Progenitor cell of endocrine pancreas (in vitro differentiated cells): Measurements from ENCODE around the gene LEMD1. TPM values are rescaled to one million over a fixed set of nuclear protein-coding genes. Genes with fewer than 3 reads are reported as not detected.

Source experiments
- DNase-seq: peaks from one replicate; pipeline ENCODE4 v3.0.0; 2021; ENCODE audit warnings: low spot score; ENCODE audit not compliant: unreplicated experiment
- H3K27ac Mint-ChIP-seq: 2 replicates; pipeline ENCODE4 v1.8.0; 2021; ENCODE audit warnings: mild to moderate bottlenecking, moderate library complexity, mixed read lengths
- H3K27me3 Mint-ChIP-seq: 2 replicates; pipeline ENCODE4 v1.8.0; 2021; ENCODE audit warnings: mixed read lengths
- H3K36me3 Mint-ChIP-seq: 2 replicates; pipeline ENCODE4 v1.8.0; 2022; ENCODE audit warnings: mixed read lengths; ENCODE audit not compliant: insufficient read depth
- H3K4me1 Mint-ChIP-seq: 2 replicates; pipeline ENCODE4 v1.8.0; 2021; ENCODE audit warnings: low read depth, mixed read lengths
- H3K4me3 Mint-ChIP-seq: 2 replicates; pipeline ENCODE4 v1.8.0; 2021; ENCODE audit warnings: low read depth, mild to moderate bottlenecking, moderate library complexity, mixed read lengths
- H3K9me3 Mint-ChIP-seq: 2 replicates; pipeline ENCODE4 v1.8.0; 2021; ENCODE audit warnings: low read depth, mixed read lengths
- CTCF ChIP-seq: fragments of 200-600 bp; sonication (generic); IDR thresholded peaks from one replicate; pipeline ENCODE4 v1.5.0; 2021; ENCODE audit warnings: antibody characterized with exemption, mild to moderate bottlenecking; ENCODE audit not compliant: unreplicated experiment
- total RNA-seq: library from RNA; stranded (reverse); gene quantifications from 2 replicates; pipeline ENCODE4 v1.2.1, GENCODE V29; 2021

LEMD1 gene
- total RNA-seq, 1 donor from 2014 or later, result 13.9 TPM

DNA sequence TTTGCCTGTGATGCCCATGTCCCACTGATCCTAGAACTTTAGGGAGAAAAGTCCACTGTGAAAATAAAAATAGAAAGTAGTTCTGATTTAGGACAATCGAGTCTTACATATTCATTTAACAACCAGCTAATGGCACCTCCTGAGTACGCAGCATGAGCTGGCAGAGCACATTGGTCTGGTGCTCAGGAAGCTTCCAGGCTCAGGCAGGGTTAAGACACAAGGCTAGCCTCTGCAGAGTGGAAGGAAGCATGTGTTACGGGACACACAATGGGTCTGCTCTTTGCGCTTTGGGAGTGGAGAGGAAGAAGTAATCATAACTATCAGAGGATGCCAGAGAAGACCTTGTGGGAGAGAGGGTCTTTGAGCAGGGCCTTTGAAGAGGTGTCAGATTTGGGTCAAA is 61.0 kb downstream of the LEMD1 start:
- Mint-ChIP-seq H3K9me3 (no peaks in the 10 kb centered on the region), H3K4me3 (no peak overlapping the region), H3K27ac (no peak overlapping the region), H3K4me1 (peaks cover 3% of the 10 kb centered on the region), H3K36me3 (no peaks in the 10 kb centered on the region), H3K27me3 (peaks cover 49% of the 10 kb centered on the region)
- no peak for TF ChIP-seq CTCF
- DNase-seq, result no peak

DNA sequence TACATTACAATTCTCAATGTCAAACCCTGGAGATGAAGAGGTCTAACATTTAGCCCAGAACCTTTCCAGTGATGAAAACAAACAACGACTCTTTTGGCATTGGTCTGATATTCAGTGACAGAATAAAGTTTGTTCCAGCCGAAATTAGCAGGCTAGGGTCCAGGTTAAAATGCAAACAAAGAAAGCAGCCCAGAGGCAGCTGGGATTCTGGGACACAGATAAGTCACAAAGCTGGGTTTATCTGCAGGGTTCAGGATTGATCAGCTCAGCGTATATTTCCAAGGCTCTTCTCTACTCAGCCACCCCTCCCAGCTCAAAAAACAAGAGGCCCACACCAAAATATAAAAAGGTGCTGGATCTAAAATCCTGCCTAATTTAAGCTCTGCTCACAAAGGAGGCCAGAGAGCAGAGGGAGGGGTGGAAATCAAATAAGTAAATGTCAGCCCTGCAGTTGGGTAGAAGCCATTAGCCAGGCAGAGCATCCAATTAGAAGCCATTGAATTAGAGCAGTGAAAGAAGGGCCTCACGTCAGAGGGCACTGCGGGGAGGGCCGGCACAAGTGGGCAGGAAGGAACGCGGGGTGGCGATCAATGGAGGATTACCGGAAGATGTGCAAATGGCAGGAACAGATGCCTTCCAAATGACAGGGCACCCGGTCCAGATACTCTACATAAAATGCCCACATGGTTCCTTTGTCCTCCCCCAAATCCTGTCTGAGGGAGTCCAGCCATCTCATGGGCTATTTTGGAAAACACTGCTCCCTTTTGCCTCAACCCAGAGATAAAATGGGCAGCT is 61.9 kb downstream of the LEMD1 start:
- no peak overlapping the region for H3K4me3 Mint-ChIP-seq
- H3K27me3 Mint-ChIP-seq, result peaks cover 56% of the 10 kb centered on the region
- DNase-seq, result no peak
- H3K4me1 Mint-ChIP-seq, result peaks cover 1% of the 10 kb centered on the region
- no peak for TF ChIP-seq CTCF
- no peaks in the 10 kb centered on the region for H3K9me3 Mint-ChIP-seq
- H3K27ac Mint-ChIP-seq, result no peak overlapping the region
- H3K36me3 Mint-ChIP-seq, result no peaks in the 10 kb centered on the region

DNA sequence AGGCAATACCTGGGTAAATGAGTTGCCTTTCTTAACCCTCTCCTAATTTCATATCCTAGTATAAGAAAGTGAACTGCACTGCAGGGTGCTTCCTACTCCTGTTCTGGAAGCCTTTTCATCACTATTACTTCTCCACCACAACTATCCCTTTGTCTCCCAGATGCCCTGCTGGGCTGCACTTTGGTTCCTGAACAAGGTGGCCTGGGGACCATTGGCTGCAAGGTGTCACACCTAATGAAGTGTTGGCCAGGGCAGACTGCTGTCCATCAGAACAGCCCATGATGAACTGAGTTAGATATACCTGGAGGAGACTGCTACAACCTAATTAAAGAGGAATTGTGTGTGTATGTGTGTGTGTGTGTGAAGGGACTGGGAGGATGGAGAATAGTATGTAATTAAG is 63.3 kb downstream of the LEMD1 start:
- Mint-ChIP-seq H3K27ac (no peak overlapping the region), H3K27me3 (peaks cover 61% of the 10 kb centered on the region), H3K36me3 (no peaks in the 10 kb centered on the region), H3K4me3 (no peak overlapping the region), H3K4me1 (peaks cover 3% of the 10 kb centered on the region), H3K9me3 (no peaks in the 10 kb centered on the region)
- no peak for DNase-seq
- TF ChIP-seq CTCF, result no peak

DNA sequence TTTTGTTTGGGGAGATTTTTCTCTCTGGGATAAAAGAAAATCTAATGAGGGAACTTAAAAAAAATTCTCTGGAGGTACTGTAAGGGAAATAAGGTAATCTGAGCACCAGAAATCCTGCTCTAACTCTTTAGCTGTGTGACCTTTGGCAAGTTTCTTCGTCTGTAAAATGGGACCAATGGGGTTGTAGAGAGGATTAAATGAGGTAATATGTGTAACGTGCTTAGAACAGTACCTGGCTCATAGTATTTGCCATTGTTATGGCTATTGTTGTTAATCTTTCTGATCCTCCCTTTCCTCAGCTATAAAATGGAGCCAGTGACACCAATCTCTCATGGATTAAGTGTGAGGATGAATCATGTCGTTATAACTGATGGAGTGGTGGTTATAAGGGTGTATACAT is 64.3 kb downstream of the LEMD1 start:
- no peaks in the 10 kb centered on the region for H3K9me3 Mint-ChIP-seq
- no peak overlapping the region for H3K4me3 Mint-ChIP-seq
- H3K36me3 Mint-ChIP-seq, result no peaks in the 10 kb centered on the region
- TF ChIP-seq CTCF, result no peak
- H3K27me3 Mint-ChIP-seq, result peaks cover 63% of the 10 kb centered on the region
- H3K4me1 Mint-ChIP-seq, result peaks cover 4% of the 10 kb centered on the region
- H3K27ac Mint-ChIP-seq, result no peak overlapping the region
- DNase-seq, result no peak

- no peak for TF ChIP-seq CTCF
- H3K27ac Mint-ChIP-seq, result no peak within 1 kb of the TSS
- no peaks in the 10 kb centered on the region for H3K36me3 Mint-ChIP-seq
- no peak within 1 kb of the TSS for H3K4me3 Mint-ChIP-seq
- H3K27me3 Mint-ChIP-seq, result peaks cover 59% of the 10 kb centered on the region
- DNase-seq, result no peak
- H3K9me3 Mint-ChIP-seq, result no peaks in the 10 kb centered on the region
- H3K4me1 Mint-ChIP-seq, result peaks cover 4% of the 10 kb centered on the region
Observed at GRCh38 chr1:205356440-205357139, 65.3 kb downstream of the LEMD1 start, which contains the start of gene KLHDC8A. TSS of gene KLHDC8A (minus strand) at chr1:205356922. CDS start at chr1:205343604, 13,318 bp downstream.
